ENCODE data around the gene PCDHGB3. TPM values are rescaled to one million over a fixed set of nuclear protein-coding genes. Genes with fewer than 3 reads are reported as not detected.
A peak's percentile ranks its signal among the peaks of the same experiment; 100 is the strongest.

Gene PCDHGB3
- total RNA-seq, 4 donors from 2014 or later: 0.29 to 2.0 (median 1.2) TPM

DNA sequence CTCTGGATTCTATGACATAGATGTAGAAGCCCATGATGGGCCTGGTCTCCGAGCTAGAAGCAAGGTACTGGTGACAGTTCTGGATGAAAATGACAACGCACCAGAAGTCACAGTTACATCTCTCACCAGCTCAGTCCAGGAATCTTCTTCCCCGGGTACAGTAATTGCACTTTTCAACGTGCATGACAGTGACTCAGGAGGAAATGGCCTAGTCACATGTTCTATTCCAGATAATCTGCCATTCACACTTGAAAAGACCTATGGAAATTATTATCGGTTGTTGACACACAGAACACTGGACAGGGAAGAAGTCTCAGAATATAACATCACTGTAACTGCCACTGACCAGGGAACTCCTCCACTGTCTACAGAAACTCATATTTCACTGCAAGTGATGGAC lies 13.9 kb upstream of the PCDHGB3 start:
- Histone ChIP-seq H3K27ac (no peak overlapping the region), H3K27me3 (peaks cover 0 to 35% (median 17%) of the 10 kb centered on the region in 3 donors), H3K9me3 (peaks cover 0 to 16% (median 3%) of the 10 kb centered on the region in 3 donors), H3K36me3 (no peaks in the 10 kb centered on the region), H3K4me3 (peak overlapping the region in 1 of 4 donors; percentile 35), H3K4me1 (peaks cover 0 to 6% of the 10 kb centered on the region in 2 donors)
- ATAC-seq (no peak), DNase-seq (no peak)
- no peak for TF ChIP-seq POLR2A (IDR thresholded peaks at IDR 0.05)
- TF ChIP-seq, protein P1, sequence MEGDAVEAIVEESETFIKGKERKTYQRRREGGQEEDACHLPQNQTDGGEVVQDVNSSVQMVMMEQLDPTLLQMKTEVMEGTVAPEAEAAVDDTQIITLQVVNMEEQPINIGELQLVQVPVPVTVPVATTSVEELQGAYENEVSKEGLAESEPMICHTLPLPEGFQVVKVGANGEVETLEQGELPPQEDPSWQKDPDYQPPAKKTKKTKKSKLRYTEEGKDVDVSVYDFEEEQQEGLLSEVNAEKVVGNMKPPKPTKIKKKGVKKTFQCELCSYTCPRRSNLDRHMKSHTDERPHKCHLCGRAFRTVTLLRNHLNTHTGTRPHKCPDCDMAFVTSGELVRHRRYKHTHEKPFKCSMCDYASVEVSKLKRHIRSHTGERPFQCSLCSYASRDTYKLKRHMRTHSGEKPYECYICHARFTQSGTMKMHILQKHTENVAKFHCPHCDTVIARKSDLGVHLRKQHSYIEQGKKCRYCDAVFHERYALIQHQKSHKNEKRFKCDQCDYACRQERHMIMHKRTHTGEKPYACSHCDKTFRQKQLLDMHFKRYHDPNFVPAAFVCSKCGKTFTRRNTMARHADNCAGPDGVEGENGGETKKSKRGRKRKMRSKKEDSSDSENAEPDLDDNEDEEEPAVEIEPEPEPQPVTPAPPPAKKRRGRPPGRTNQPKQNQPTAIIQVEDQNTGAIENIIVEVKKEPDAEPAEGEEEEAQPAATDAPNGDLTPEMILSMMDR (IDR thresholded peaks at IDR 0.05 in 4 of 5, conservative IDR thresholded peaks at IDR 0.05 in 1 of 5): no peak
- intact Hi-C loops (cut with DNase I; ENCODE audit: low total_unique reads) (no loop called here), in situ Hi-C loops (cut with MboI; ENCODE audit: low sequenced_read_pairs in 4 of 4) (no loop called here)

DNA sequence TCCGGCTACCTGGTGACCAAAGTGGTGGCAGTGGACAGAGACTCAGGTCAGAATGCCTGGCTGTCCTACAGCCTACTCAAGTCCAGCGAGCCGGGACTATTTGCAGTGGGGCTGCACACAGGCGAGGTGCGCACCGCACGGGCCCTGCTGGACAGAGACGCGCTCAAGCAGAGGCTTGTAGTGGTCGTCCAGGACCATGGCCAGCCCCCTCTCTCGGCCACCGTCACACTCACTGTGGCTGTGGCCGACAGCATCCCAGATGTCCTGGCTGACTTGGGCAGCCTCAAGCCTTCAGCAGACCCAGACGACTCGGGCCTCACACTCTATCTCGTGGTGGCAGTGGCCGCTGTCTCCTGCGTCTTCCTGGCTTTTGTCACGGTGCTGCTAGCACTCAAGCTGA lies 13.1 kb upstream of the PCDHGB3 start:
- Histone ChIP-seq H3K4me3 (peak overlapping the region in 1 of 4 donors; percentile 10), H3K36me3 (no peaks in the 10 kb centered on the region), H3K9me3 (peaks cover 0 to 13% (median 6%) of the 10 kb centered on the region in 3 donors), H3K4me1 (peaks cover 0 to 6% of the 10 kb centered on the region in 2 donors), H3K27me3 (peaks cover 0 to 35% (median 22%) of the 10 kb centered on the region in 3 donors), H3K27ac (no peak overlapping the region)
- intact Hi-C loops (cut with DNase I; ENCODE audit: low total_unique reads) (no loop called here), in situ Hi-C loops (cut with MboI; ENCODE audit: low sequenced_read_pairs in 4 of 4) (no loop called here)
- ATAC-seq (no peak), DNase-seq (no peak)
- TF ChIP-seq POLR2A (IDR thresholded peaks at IDR 0.05): no peak
- TF ChIP-seq, protein P1 (IDR thresholded peaks at IDR 0.05 in 4 of 5, conservative IDR thresholded peaks at IDR 0.05 in 1 of 5): no peak

- H3K4me1 ChIP-seq: peaks cover 5 to 9% of the 10 kb centered on the region in 2 donors
- H3K27ac ChIP-seq: peak within 1 kb of the TSS; percentile 30 to 67 (median 52)
- no peaks in the 10 kb centered on the region for H3K36me3 ChIP-seq
- no peak for DNase-seq
- intact Hi-C loops (cut with DNase I; ENCODE audit: low total_unique reads) (loop anchor here (1.0 kb wide), 1 partner anchor 200 kb away; no protein-coding TSS in a partner anchor), in situ Hi-C loops (cut with MboI; ENCODE audit: low sequenced_read_pairs in 4 of 4) (no loop called here)
- H3K4me3 ChIP-seq: peak within 1 kb of the TSS; percentile 41 to 57 (median 42)
- peak; percentile 30 to 71 for ATAC-seq
- TF ChIP-seq, protein P1 (IDR thresholded peaks at IDR 0.05 in 4 of 5, conservative IDR thresholded peaks at IDR 0.05 in 1 of 5): peak; percentile 26 to 48 (median 34)
- no peak for TF ChIP-seq POLR2A (IDR thresholded peaks at IDR 0.05)
- H3K27me3 ChIP-seq: peaks cover 0 to 39% (median 35%) of the 10 kb centered on the region in 3 donors
- H3K9me3 ChIP-seq: peaks cover 0 to 15% (median 6%) of the 10 kb centered on the region in 3 donors
Observed at GRCh38 chr5:141359790-141360426, 10.1 kb upstream of the PCDHGB3 start, which contains the start of gene PCDHGB2. Gene PCDHGB2, plus strand, starts transcription at chr5:141359994. Its CDS starts 142 bp downstream, at chr5:141360136.

DNA sequence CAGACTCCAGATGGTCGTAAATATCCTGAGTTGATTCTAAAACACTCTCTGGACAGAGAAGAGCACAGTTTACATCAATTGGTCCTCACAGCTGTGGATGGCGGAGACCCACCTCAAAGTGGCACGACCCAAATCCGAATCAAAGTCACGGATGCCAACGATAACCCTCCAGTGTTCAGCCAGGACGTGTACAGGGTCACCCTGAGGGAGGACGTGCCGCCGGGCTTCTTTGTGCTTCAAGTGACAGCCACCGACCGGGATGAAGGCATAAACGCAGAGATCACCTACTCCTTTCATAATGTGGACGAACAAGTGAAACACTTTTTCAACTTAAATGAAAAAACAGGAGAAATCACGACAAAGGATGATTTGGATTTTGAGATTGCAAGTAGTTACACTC lies 9.4 kb upstream of the PCDHGB3 start:
- H3K4me1 ChIP-seq: peaks cover 5 to 9% of the 10 kb centered on the region in 2 donors
- ATAC-seq (no peak), DNase-seq (no peak)
- TF ChIP-seq POLR2A (IDR thresholded peaks at IDR 0.05): no peak
- TF ChIP-seq, protein P1 (IDR thresholded peaks at IDR 0.05 in 4 of 5, conservative IDR thresholded peaks at IDR 0.05 in 1 of 5): no peak
- intact Hi-C loops (cut with DNase I; ENCODE audit: low total_unique reads): loop anchor here (1.0 kb wide), 1 partner anchor 200 kb away; no protein-coding TSS in a partner anchor
- peaks cover 0 to 21% (median 6%) of the 10 kb centered on the region in 3 donors for H3K9me3 ChIP-seq
- in situ Hi-C loops (cut with MboI; ENCODE audit: low sequenced_read_pairs in 4 of 4): no loop called here
- H3K27me3 ChIP-seq: peaks cover 0 to 44% (median 31%) of the 10 kb centered on the region in 3 donors
- H3K27ac ChIP-seq: peak overlapping the region in 1 of 4 donors; percentile 62
- H3K4me3 ChIP-seq: peak overlapping the region; percentile 41 to 57 (median 42)
- no peaks in the 10 kb centered on the region for H3K36me3 ChIP-seq

Data from gastrocnemius medialis (tissue), 4 donors.